Liver (tissue), 3 donors: ENCODE measurements around the gene ATF4.

ENCODE experiments used
- HNF4A ChIP-seq, 2 donors: conservative IDR thresholded peaks; 2 replicates each; pipeline ENCODE4 v1.6.1; 2016; ENCODE audit warnings: antibody characterized with exemption in 2 of 2, mild to moderate bottlenecking in 2 of 2
- RAD21 ChIP-seq, 2 donors: IDR thresholded peaks; 2 replicates each; pipeline ENCODE4 v1.6.1; 2016; ENCODE audit warnings: antibody characterized with exemption in 2 of 2, mild to moderate bottlenecking in 2 of 2
- TAF1 ChIP-seq: conservative IDR thresholded peaks from 2 replicates; pipeline ENCODE4 v1.6.1; 2016; ENCODE audit warnings: antibody characterized with exemption, mild to moderate bottlenecking
- YY1 ChIP-seq: IDR thresholded peaks from 2 replicates; pipeline ENCODE4 v1.6.1; 2016; ENCODE audit warnings: antibody characterized with exemption, mild to moderate bottlenecking
- TF ChIP-seq, protein P1 (sequence below): fragments of 150-350 bp; IDR thresholded peaks from 2 replicates; pipeline ENCODE4 v1.5.1; 2017; ENCODE audit warnings: improper control_type of control experiment, low read depth, low read length; ENCODE audit not compliant: missing input control
- TF ChIP-seq, protein P2 (sequence below): IDR thresholded peaks from 2 replicates; pipeline ENCODE4 v1.6.1; 2016; ENCODE audit warnings: antibody characterized with exemption
- donor health status: healthy.
- donor health status: healthy.

- no peak for TF ChIP-seq HNF4A (conservative IDR thresholded peaks at IDR 0.05)
- no peak for TF ChIP-seq TAF1
- TF ChIP-seq, protein P1, sequence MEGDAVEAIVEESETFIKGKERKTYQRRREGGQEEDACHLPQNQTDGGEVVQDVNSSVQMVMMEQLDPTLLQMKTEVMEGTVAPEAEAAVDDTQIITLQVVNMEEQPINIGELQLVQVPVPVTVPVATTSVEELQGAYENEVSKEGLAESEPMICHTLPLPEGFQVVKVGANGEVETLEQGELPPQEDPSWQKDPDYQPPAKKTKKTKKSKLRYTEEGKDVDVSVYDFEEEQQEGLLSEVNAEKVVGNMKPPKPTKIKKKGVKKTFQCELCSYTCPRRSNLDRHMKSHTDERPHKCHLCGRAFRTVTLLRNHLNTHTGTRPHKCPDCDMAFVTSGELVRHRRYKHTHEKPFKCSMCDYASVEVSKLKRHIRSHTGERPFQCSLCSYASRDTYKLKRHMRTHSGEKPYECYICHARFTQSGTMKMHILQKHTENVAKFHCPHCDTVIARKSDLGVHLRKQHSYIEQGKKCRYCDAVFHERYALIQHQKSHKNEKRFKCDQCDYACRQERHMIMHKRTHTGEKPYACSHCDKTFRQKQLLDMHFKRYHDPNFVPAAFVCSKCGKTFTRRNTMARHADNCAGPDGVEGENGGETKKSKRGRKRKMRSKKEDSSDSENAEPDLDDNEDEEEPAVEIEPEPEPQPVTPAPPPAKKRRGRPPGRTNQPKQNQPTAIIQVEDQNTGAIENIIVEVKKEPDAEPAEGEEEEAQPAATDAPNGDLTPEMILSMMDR = no peak
- TF ChIP-seq RAD21 (IDR thresholded peaks at IDR 0.05) = no peak
- TF ChIP-seq, protein P2, sequence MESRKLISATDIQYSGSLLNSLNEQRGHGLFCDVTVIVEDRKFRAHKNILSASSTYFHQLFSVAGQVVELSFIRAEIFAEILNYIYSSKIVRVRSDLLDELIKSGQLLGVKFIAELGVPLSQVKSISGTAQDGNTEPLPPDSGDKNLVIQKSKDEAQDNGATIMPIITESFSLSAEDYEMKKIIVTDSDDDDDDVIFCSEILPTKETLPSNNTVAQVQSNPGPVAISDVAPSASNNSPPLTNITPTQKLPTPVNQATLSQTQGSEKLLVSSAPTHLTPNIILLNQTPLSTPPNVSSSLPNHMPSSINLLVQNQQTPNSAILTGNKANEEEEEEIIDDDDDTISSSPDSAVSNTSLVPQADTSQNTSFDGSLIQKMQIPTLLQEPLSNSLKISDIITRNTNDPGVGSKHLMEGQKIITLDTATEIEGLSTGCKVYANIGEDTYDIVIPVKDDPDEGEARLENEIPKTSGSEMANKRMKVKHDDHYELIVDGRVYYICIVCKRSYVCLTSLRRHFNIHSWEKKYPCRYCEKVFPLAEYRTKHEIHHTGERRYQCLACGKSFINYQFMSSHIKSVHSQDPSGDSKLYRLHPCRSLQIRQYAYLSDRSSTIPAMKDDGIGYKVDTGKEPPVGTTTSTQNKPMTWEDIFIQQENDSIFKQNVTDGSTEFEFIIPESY = no peak
- no peak for TF ChIP-seq YY1
These were observed 29.2 kb upstream of the ATF4 start for GRCh38 chr22:39490966-39491680.
